Measurements from ENCODE around the gene DAAM1.

DAAM1 gene

GRCh38 chr14:59150990-59151389, 37.5 kb upstream of the DAAM1 start:
- in situ Hi-C loops (cut with HindIII; ENCODE audit: low sequenced_read_pairs): no loop called here
- no peak overlapping the region for H3K4me3 ChIP-seq (ENCODE audit: low read depth, low read length)
- DNase-seq (ENCODE audit: low read depth, low spot score): no peak
- TF ChIP-seq CTCF (IDR thresholded peaks at IDR 0.05; ENCODE audit: low read depth, low read length): no peak

- no peak for TF ChIP-seq CTCF (IDR thresholded peaks at IDR 0.05; ENCODE audit: low read depth, low read length)
- H3K4me3 ChIP-seq (ENCODE audit: low read depth, low read length): no peak overlapping the region
- in situ Hi-C loops (cut with HindIII; ENCODE audit: low sequenced_read_pairs): no loop called here
- no peak for DNase-seq (ENCODE audit: low read depth, low spot score)
Observed at GRCh38 chr14:59154373-59154772, 34.1 kb upstream of the DAAM1 start.

- TF ChIP-seq CTCF (IDR thresholded peaks at IDR 0.05; ENCODE audit: low read depth, low read length): no peak
- no peak overlapping the region for H3K4me3 ChIP-seq (ENCODE audit: low read depth, low read length)
- in situ Hi-C loops (cut with HindIII; ENCODE audit: low sequenced_read_pairs): no loop called here
- DNase-seq (ENCODE audit: low read depth, low spot score): no peak
Observed at GRCh38 chr14:59155886-59156285, 32.6 kb upstream of the DAAM1 start.

GRCh38 chr14:59159169-59159568, 29.3 kb upstream of the DAAM1 start:
- TF ChIP-seq CTCF (IDR thresholded peaks at IDR 0.05; ENCODE audit: low read depth, low read length): no peak
- DNase-seq (ENCODE audit: low read depth, low spot score): peak; percentile 41
- no peak overlapping the region for H3K4me3 ChIP-seq (ENCODE audit: low read depth, low read length)
- in situ Hi-C loops (cut with HindIII; ENCODE audit: low sequenced_read_pairs): no loop called here

GRCh38 chr14:59160506-59160905, 28.0 kb upstream of the DAAM1 start:
- no peak for DNase-seq (ENCODE audit: low read depth, low spot score)
- TF ChIP-seq CTCF (IDR thresholded peaks at IDR 0.05; ENCODE audit: low read depth, low read length): no peak
- in situ Hi-C loops (cut with HindIII; ENCODE audit: low sequenced_read_pairs): no loop called here
- H3K4me3 ChIP-seq (ENCODE audit: low read depth, low read length): no peak overlapping the region

- peak overlapping the region; percentile 1 for H3K4me3 ChIP-seq (ENCODE audit: low read depth, low read length)
- no peak for TF ChIP-seq CTCF (IDR thresholded peaks at IDR 0.05; ENCODE audit: low read depth, low read length)
- in situ Hi-C loops (cut with HindIII; ENCODE audit: low sequenced_read_pairs): no loop called here
- DNase-seq (ENCODE audit: low read depth, low spot score): peak; percentile 85
Observed at GRCh38 chr14:59161561-59162175, 26.8 kb upstream of the DAAM1 start.

GRCh38 chr14:59166258-59166657, 22.2 kb upstream of the DAAM1 start:
- no peak for TF ChIP-seq CTCF (IDR thresholded peaks at IDR 0.05; ENCODE audit: low read depth, low read length)
- no peak for DNase-seq (ENCODE audit: low read depth, low spot score)
- in situ Hi-C loops (cut with HindIII; ENCODE audit: low sequenced_read_pairs): no loop called here
- no peak overlapping the region for H3K4me3 ChIP-seq (ENCODE audit: low read depth, low read length)
